ENCODE measurements around the gene TNFSF18. TPM values are rescaled to one million over a fixed set of nuclear protein-coding genes. Genes with fewer than 3 reads are reported as not detected.

Gene TNFSF18
- total and polyA plus RNA-seq, 10 of the 15 experiments (the other 5 are each of a cell fraction or from before 2014, with no cell fraction given) = not detected

- TF ChIP-seq REST (IDR thresholded peaks at IDR 0.05; ENCODE audit: low read depth, low read length) = no peak
These were observed 47.6 kb downstream of the TNFSF18 start (continued) for GRCh38 chr1:173002891-173003838.

- no TSS peak for BruUV-seq (replicated peaks)
- H2AFZ ChIP-seq (ENCODE audit: control insufficient read depth, low read depth, low read length) = no peak overlapping the region
These were observed 51.4 kb downstream of the TNFSF18 start for GRCh38 chr1:172999349-172999748.

More at GRCh38 chr1:172999349-172999748, 51.4 kb downstream of the TNFSF18 start:
- FAIRE-seq (no peak), ATAC-seq (no peak), DNase-seq (ENCODE audit: low read depth, low spot score) (no peak)
- intact Hi-C loops (cut with micrococcal nuclease; ENCODE audit: unreplicated experiment) (no loop called here), in situ Hi-C loops (cut with MboI) (no loop called here)
- Histone ChIP-seq H3K9me3 (replicated peaks; ENCODE audit: control insufficient read depth, insufficient read depth, low read length) (no peaks in the 10 kb centered on the region; the same call in 2 of the 3 replicates), H3K27me3 (replicated peaks in 1 of 2; ENCODE audit: control insufficient read depth in 2 of 2, insufficient read depth in 2 of 2, low read length in 1 of 2) (no peaks in the 10 kb centered on the region), H3K9ac (ENCODE audit: control insufficient read depth, insufficient read depth, low read length) (no peak overlapping the region), H4K20me1 (ENCODE audit: control insufficient read depth, insufficient read depth) (no peaks in the 10 kb centered on the region), H3K4me1 (ENCODE audit: control insufficient read depth, insufficient read depth, low read length) (no peaks in the 10 kb centered on the region), H3K36me3 (ENCODE audit: control insufficient read depth in 2 of 2, insufficient read depth in 2 of 2, low read length in 1 of 2) (no peaks in the 10 kb centered on the region), H3K4me3 (no peak overlapping the region), H3K79me2 (ENCODE audit: control insufficient read depth, insufficient read depth, low read length) (no peaks in the 10 kb centered on the region), H3K4me2 (ENCODE audit: control insufficient read depth, insufficient read depth) (no peak overlapping the region), H3K27ac (ENCODE audit: control insufficient read depth, insufficient read depth) (no peak overlapping the region)
- TF ChIP-seq HDAC6 (IDR thresholded peaks at IDR 0.05; ENCODE audit: unreplicated experiment) (no peak), SREBF2 (IDR thresholded peaks at IDR 0.05; ENCODE audit: low read length) (no peak), TARDBP (IDR thresholded peaks at IDR 0.05; ENCODE audit: borderline replicate concordance) (no peak), NR2F1 (conservative IDR thresholded peaks at IDR 0.05) (no peak), NRF1 (conservative IDR thresholded peaks at IDR 0.05; ENCODE audit: low read depth, low read length) (no peak), NFYA (IDR thresholded peaks at IDR 0.05; ENCODE audit: borderline replicate concordance, low read depth, low read length) (no peak), STAT3 (IDR thresholded peaks at IDR 0.05; ENCODE audit: low read depth, low read length) (no peak), NR2C1 (IDR thresholded peaks at IDR 0.05) (no peak), RFX5 (IDR thresholded peaks at IDR 0.05; ENCODE audit: low read depth, low read length) (no peak), ESRRA (IDR thresholded peaks at IDR 0.05; ENCODE audit: low read length) (no peak), IKZF2 (IDR thresholded peaks at IDR 0.05) (no peak)
- CTCF ChIA-PET = no interaction called here
- SMC1A ChIA-PET (ENCODE audit: uncharacterized antibody, unreplicated experiment) = interaction anchor here (1.0 kb wide), 1 partner anchor 20 kb away, joined by 4 read pairs; no protein-coding TSS in a partner anchor
- 31% methylated on average over 3 of the region's 3 CpGs for WGBS (ENCODE audit: insufficient coverage, insufficient replicate concordance, low lambda C conversion rate, missing lambda C conversion rate)
- RAD21 ChIA-PET (ENCODE audit: unreplicated experiment) = no interaction called here
- POLR2A ChIA-PET = no interaction called here

All from GM12878 (cell line).